GM18508 (cell line): ENCODE measurements around the gene FILIP1.
"Not testable (repeated sequence)": the region's sequence is repeated elsewhere in the genome, so short reads cannot be mapped to it uniquely, and the experiment has no call there.

ENCODE experiments used
- ATAC-seq: cut with Tn5 transposase; IDR thresholded peaks from one replicate; pipeline ENCODE4 v1.9.1; 2021; ENCODE audit warnings: moderate number of reproducible peaks; ENCODE audit not compliant: insufficient read depth, unreplicated experiment

The FILIP1 gene

DNA sequence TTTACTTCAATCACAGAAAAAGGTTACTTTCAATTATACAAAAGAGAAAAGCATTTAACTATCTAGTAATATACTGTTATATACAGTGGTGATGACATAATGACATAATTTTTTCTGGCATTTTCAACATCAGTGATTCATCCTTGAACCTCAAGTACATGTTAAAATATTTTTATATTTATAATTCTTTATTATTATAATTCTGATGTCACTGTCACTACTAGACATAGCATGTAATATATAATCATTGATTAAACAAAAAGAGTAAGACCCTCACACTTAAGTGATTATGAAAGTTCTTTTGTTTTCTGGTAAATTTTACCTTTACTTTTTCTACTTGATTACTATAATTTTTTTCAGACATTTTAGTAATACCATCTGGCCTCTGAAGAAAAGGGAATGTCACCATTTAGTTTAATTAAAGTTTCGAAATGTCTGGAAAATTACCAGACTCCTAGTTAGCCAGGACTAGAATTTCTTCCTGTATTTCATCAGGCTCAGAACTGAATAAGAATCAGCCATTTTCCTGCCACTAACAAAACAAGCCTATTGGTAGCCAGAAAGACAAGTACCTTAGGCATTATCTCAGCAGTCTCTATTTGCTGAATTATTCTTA, 71.5 kb downstream of the FILIP1 start:
- no peak for ATAC-seq

DNA sequence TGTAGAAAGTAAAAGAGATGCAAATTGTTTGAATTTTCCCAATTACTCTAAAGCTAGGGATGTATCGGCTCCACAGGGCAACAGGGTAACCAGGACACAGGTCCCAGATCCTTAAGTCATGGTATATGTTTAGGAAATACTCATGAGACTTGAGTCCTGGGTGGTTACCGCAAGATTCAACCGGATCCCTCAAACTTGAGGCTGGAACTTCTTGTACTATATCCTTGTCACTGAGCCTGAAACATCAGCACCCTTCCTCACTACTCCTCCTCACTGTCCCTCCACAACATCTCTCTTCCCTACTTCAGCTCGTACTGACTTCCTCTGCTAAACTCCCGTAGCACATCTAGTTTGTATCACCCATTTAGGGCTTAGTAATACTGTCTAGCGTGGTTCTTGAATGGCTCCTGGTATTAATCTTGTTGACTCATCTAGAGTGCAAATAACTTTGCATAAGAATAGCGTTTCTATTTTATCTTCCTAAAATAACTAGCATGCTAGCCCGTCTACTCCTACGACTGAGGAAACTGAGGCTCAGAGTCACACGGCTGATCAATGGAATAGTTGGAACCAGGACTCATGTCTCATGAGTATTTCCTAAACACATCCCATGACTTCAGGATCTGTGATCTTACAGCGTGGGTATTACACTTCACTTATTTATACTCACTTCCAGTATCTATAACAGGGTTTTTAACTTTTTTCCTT, 72.1 kb downstream of the FILIP1 start:
- ATAC-seq = no peak

- no peak for ATAC-seq
These were observed 73.6 kb downstream of the FILIP1 start for GRCh38 chr6:75419980-75420379.

DNA sequence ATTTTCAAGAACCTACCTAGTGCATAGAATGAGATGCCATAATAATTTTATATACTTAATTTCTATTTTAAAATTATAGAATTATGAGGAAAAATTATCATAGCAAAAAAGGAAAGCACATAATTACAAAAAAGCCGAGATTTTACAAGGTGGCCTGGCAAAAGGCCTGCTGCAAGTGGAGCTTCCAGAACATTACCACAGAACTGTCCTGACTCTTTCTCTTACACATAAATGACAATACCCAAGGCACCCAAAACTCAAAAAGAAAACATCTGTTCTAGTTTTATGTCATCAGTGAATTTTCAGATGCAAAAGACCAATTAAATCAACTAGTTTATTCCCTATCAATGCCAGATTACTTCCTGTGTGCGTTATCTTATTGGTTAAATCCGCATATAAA, 74.2 kb downstream of the FILIP1 start:
- no peak for ATAC-seq

DNA sequence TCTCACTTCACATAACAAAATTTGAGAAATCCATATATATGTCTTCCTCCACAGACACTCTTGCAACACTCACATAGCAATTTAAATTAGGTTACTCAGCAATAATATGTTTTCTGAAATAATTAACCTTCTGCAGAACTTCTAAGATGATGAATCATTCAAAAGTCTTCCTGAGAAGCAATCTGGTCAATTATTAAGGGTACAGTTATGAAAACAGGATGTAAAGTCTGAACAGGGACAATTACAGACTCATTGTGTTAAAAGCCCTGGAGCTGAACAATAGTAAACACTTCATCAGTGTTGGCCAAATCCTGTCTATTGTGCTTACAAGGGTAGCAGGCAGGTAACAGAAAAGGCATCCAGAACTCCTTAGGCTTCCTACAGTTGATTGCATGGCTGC, 75.4 kb downstream of the FILIP1 start:
- ATAC-seq = peak; percentile 89

DNA sequence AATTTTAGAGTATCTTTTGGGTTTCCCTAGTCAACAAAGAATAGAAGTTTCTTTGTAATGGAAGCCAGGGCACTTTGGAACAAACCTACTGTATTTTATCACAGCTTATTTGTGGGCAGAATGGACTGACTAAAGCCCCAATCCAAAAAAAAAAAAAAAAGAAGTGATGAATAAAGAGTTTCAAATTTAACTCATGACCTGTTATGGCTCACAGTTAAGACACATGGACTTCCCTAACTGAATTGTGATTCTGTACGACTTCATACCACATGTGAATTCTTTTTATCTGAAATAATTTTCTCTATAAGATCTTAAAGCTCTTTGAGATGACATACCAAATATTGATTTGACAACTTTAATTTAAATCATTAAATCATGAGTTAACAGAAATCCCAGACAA, 77.2 kb downstream of the FILIP1 start:
- ATAC-seq = no peak

- ATAC-seq = no peak
These were observed 77.8 kb downstream of the FILIP1 start for GRCh38 chr6:75415804-75416203.

DNA sequence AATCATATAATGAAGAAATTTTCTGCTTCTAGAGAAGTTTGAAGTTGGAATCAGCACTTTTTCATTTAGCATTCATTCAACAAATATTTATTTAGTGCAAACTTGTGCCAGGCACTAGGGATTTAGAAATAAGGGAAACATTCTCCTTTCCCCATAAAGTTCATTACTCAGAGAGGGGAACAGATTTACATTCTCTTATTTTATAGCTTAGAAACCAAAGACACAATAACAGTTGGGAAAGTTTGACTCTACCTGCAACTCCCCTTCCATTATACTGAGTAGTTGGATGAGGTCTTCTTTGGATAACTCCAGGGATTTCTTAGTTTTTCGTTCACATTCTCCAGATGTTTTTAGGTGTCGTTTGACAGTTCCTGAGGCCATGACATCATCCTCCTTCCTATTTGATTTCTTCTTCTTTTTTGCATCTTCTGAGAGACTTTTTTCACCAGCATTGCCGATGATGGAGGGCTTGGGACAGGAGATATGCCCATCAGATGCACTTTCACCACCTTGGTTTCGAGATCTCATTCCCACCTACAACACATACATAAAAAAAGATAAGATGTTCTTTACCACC, 79.1 kb downstream of the FILIP1 start:
- ATAC-seq = no peak

DNA sequence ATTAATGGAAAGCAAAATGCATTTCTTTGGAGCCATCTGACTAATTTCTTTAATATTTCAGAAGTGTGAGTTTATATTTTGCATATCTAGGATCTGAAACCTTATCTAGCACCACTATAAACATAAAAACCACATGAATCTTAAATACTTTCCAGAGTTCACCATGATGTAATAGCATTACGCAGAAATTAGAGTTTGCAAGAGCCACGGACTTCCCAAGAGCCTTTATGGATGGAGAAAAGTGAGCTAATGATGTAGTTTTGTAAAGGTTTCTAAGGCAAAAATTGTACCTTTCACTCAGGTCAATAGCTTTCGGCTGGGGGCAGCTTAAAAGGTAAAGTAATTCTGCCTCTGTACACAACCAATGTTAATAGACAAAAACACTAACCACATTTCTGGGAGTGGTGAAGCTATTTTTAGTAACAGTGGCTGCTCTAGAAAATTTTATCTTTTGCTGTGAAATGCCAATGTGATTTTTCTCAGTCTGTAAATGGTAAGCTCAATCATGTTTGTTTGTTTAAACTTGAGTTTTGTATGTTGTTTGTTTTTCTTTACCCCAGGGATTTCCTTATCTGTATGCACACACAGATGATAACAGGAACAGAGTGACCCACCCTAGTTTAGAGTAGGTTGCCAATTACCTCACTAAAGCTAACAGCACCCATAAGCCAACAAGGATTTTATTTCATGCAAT, 80.5 kb downstream of the FILIP1 start:
- ATAC-seq = no peak

DNA sequence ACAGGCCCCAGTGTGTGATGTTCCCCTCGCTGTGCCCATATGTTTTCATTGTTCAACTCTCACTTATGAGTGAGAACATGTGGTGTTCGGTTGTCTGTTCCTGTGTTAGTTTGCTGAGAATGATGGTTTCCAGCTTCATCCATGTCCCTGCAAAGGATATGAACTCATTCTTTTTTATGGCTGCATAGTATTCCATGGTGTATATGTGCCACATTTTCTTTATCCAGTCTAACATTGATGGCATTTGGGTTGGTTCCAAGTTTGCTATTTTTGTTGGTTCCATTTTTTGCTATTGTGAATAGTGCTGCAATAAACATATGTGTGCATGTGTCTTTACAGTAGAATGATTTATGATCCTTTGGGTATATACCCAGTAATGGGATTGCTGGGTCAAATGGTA, 83.0 kb downstream of the FILIP1 start:
- not testable (repeated sequence) for ATAC-seq

DNA sequence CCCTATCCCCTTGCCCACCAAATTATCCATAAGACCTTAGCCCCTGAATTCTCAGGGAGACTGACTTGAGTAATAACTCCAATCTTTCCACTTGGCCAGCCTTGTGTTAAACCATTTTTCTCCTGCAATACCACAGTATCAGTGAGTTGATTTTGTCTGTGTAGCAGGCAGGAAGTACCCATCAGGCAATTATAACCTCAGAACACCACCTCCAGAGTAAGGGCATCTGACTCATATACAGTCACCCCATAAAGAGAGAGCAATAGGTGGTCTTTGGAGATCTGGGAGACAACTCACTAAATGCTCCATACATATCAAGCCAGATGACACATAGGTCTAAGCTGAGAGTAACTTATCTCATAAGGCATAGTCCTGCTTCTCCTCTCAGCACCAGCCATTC, 83.7 kb downstream of the FILIP1 start:
- no peak for ATAC-seq

- no peak for ATAC-seq
These were observed 84.3 kb downstream of the FILIP1 start for GRCh38 chr6:75409286-75409685.

GRCh38 chr6:75403563-75404080, 90.0 kb downstream of the FILIP1 start:
- no peak for ATAC-seq

DNA sequence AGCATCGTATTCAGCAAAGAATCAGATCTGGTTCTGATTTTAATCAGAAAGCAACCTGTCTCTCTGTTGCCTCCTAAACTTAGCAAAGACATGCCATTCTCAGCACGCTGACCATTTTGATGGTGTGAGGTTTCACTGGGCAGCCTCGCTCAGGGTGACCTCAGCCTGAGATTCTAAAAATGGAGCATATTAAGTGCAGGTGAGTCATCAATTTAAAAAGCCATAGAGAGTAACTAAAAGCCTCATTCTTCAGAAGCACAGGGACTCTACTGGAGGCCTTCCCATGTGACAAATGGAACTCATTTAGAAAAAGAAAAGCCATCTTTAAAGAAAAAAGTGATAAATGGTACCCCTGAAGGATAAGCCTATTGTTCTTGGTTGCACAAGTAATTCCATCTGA, 91.3 kb downstream of the FILIP1 start:
- peak; percentile 65 for ATAC-seq

GRCh38 chr6:75397656-75398465, 95.7 kb downstream of the FILIP1 start:
- no peak for ATAC-seq

- ATAC-seq = no peak
These were observed 96.4 kb downstream of the FILIP1 start for GRCh38 chr6:75397171-75397570.

GRCh38 chr6:75396005-75396800, 97.4 kb downstream of the FILIP1 start:
- no peak for ATAC-seq

GRCh38 chr6:75393806-75394205, 99.8 kb downstream of the FILIP1 start:
- ATAC-seq = no peak

- ATAC-seq = no peak
These were observed 102.3 kb downstream of the FILIP1 start for GRCh38 chr6:75391276-75391675.
